Neural progenitor cell (in vitro differentiated cells): Measurements from ENCODE around the gene PLIN4. TPM values are rescaled to one million over a fixed set of nuclear protein-coding genes. Genes with fewer than 3 reads are reported as not detected.

ENCODE experiments used
- DNase-seq: peaks from one replicate; pipeline ENCODE4 v3.0.0-alpha.2; 2016; ENCODE audit warnings: low spot score
- H2AFZ ChIP-seq: fragments of 200-600 bp; sonication (generic); replicated peaks from 2 replicates; pipeline ENCODE4 v1.6.1; 2016; ENCODE audit warnings: antibody characterized with exemption
- H3F3A ChIP-seq: fragments of 200-600 bp; sonication (generic); 2 replicates; pipeline ENCODE4 v1.6.1; 2016; ENCODE audit warnings: antibody characterized with exemption, low read depth
- H3K27ac ChIP-seq: fragments of 200-600 bp; sonication (generic); 2 replicates; pipeline ENCODE4 v1.5.1; 2016; ENCODE audit warnings: mild to moderate bottlenecking
- H3K27me3 ChIP-seq: fragments of 200-600 bp; sonication (generic); 2 replicates; pipeline ENCODE4 v1.6.1; 2016; ENCODE audit warnings: mild to moderate bottlenecking, moderate library complexity
- H3K36me3 ChIP-seq: fragments of 200-600 bp; sonication (generic); 2 replicates; pipeline ENCODE4 v1.5.1; 2016
- H3K4me1 ChIP-seq: fragments of 200-600 bp; sonication (generic); 2 replicates; pipeline ENCODE4 v1.6.1; 2016; ENCODE audit warnings: mixed run types
- H3K4me2 ChIP-seq: fragments of 200-600 bp; sonication (generic); 2 replicates; pipeline ENCODE4 v1.6.1; 2016
- H3K4me3 ChIP-seq: fragments of 200-600 bp; sonication (generic); 2 replicates; pipeline ENCODE4 v1.5.1; 2016
- H3K79me2 ChIP-seq: fragments of 200-600 bp; sonication (generic); 2 replicates; pipeline ENCODE4 v1.6.1; 2016; ENCODE audit warnings: low read depth
- H3K9ac ChIP-seq: fragments of 200-600 bp; sonication (generic); 2 replicates; pipeline ENCODE4 v1.6.1; 2016
- H3K9me3 ChIP-seq: fragments of 200-600 bp; sonication (generic); 2 replicates; pipeline ENCODE4 v1.5.1; 2016; ENCODE audit warnings: low read depth
- H4K20me1 ChIP-seq: fragments of 200-600 bp; sonication (generic); 2 replicates; pipeline ENCODE4 v1.6.1; 2016; ENCODE audit warnings: low read depth
- H3K27ac Mint-ChIP-seq: 3 replicates; pipeline ENCODE4 v1.8.0; 2021; ENCODE audit warnings: mixed read lengths
- H3K27me3 Mint-ChIP-seq: 2 replicates; pipeline ENCODE4 v1.8.0; 2022; ENCODE audit warnings: low read depth, mild to moderate bottlenecking, inconsistent platforms, moderate library complexity, mixed read lengths; ENCODE audit not compliant: insufficient read depth
- H3K36me3 Mint-ChIP-seq: 3 replicates; pipeline ENCODE4 v1.8.0; 2021; ENCODE audit warnings: mixed read lengths
- H3K4me1 Mint-ChIP-seq: 3 replicates; pipeline ENCODE4 v1.8.0; 2021; ENCODE audit warnings: mixed read lengths
- H3K4me3 Mint-ChIP-seq: 3 replicates; pipeline ENCODE4 v1.8.0; 2021; ENCODE audit warnings: mild to moderate bottlenecking, moderate library complexity, mixed read lengths
- H3K9me3 Mint-ChIP-seq: 3 replicates; pipeline ENCODE4 v1.8.0; 2020; ENCODE audit warnings: mixed read lengths
- CTCF ChIP-seq: fragments of 200-600 bp; sonication (generic); IDR thresholded peaks from 2 replicates; pipeline ENCODE4 v1.5.1; 2017; ENCODE audit warnings: antibody characterized with exemption, mild to moderate bottlenecking
- EZH2 ChIP-seq: fragments of 200-600 bp; sonication (generic); IDR thresholded peaks from 2 replicates; pipeline ENCODE4 v1.6.1; 2017; ENCODE audit warnings: antibody characterized with exemption, mild to moderate bottlenecking, moderate library complexity
- EZH2phosphoT487 ChIP-seq: fragments of 200-600 bp; sonication (generic); IDR thresholded peaks from 2 replicates; pipeline ENCODE4 v1.6.1; 2017; ENCODE audit warnings: antibody characterized with exemption
- total RNA-seq: library from RNA; depleted of rRNA; stranded (reverse); fragments of >200 nt; gene quantifications from 2 replicates; pipeline ENCODE4 v1.2.3, GENCODE V29; 2015; ENCODE audit warnings: low replicate concordance

Gene PLIN4
- total RNA-seq, 1 donor from 2014 or later, result not detected

- peaks cover 52% of the 10 kb centered on the region for H3K79me2 ChIP-seq
- peak within 1 kb of the TSS; percentile 89 for H3K9ac ChIP-seq
- H3K27ac Mint-ChIP-seq, result peak within 1 kb of the TSS; percentile 37
- H3K4me3 Mint-ChIP-seq, result peak within 1 kb of the TSS; percentile 93
- H3F3A ChIP-seq, result peaks cover 19% of the 10 kb centered on the region
- H2AFZ ChIP-seq, result peak within 1 kb of the TSS; percentile 81
- peaks cover 35% of the 10 kb centered on the region for H4K20me1 ChIP-seq
- H3K36me3 Mint-ChIP-seq, result peaks cover 4% of the 10 kb centered on the region
- H3K9me3 Mint-ChIP-seq, result no peaks in the 10 kb centered on the region
- no peaks in the 10 kb centered on the region for H3K36me3 ChIP-seq
- DNase-seq, result peak; percentile 38
- no peaks in the 10 kb centered on the region for H3K27me3 ChIP-seq
- no peaks in the 10 kb centered on the region for H3K9me3 ChIP-seq
- H3K27me3 Mint-ChIP-seq, result peaks cover 5% of the 10 kb centered on the region
- peak within 1 kb of the TSS; percentile 100 for H3K4me3 ChIP-seq
- H3K27ac ChIP-seq, result no peak within 1 kb of the TSS
- peak within 1 kb of the TSS; percentile 85 for H3K4me2 ChIP-seq
- TF ChIP-seq EZH2 (no peak), CTCF (no peak), EZH2phosphoT487 (no peak)
- H3K4me1 ChIP-seq, result peaks cover 5% of the 10 kb centered on the region
- peaks cover 11% of the 10 kb centered on the region for H3K4me1 Mint-ChIP-seq
Observed at GRCh38 chr19:4472174-4472974, 45.9 kb downstream of the PLIN4 start, which contains the start of gene HDGFL2. TSS of gene HDGFL2 (plus strand) at chr19:4472297. CDS start at chr19:4472351, 54 bp downstream.

- no peaks in the 10 kb centered on the region for H3K9me3 Mint-ChIP-seq
- Histone ChIP-seq H3K4me1 (peaks cover 5% of the 10 kb centered on the region), H3K4me3 (peak overlapping the region; percentile 100), H3K36me3 (no peaks in the 10 kb centered on the region), H3F3A (peaks cover 19% of the 10 kb centered on the region), H3K79me2 (peaks cover 44% of the 10 kb centered on the region), H2AFZ (peak overlapping the region; percentile 81), H3K27ac (no peak overlapping the region), H4K20me1 (peaks cover 28% of the 10 kb centered on the region), H3K9me3 (no peaks in the 10 kb centered on the region), H3K4me2 (peak overlapping the region; percentile 85), H3K27me3 (no peaks in the 10 kb centered on the region), H3K9ac (peak overlapping the region; percentile 51)
- no peak overlapping the region for H3K27ac Mint-ChIP-seq
- peaks cover 2% of the 10 kb centered on the region for H3K36me3 Mint-ChIP-seq
- H3K27me3 Mint-ChIP-seq, result peaks cover 5% of the 10 kb centered on the region
- H3K4me1 Mint-ChIP-seq, result peaks cover 11% of the 10 kb centered on the region
- H3K4me3 Mint-ChIP-seq, result no peak overlapping the region
- peak; percentile 100 for DNase-seq
- TF ChIP-seq EZH2phosphoT487 (no peak), EZH2 (no peak), CTCF (no peak)
Observed at GRCh38 chr19:4471403-4472173, 46.7 kb downstream of the PLIN4 start.

- peaks cover 9% of the 10 kb centered on the region for H3F3A ChIP-seq
- no peak overlapping the region for H3K9ac ChIP-seq
- peaks cover 5% of the 10 kb centered on the region for H4K20me1 ChIP-seq
- H3K4me1 ChIP-seq, result no peaks in the 10 kb centered on the region
- peaks cover 5% of the 10 kb centered on the region for H3K27me3 Mint-ChIP-seq
- no peak overlapping the region for H3K4me2 ChIP-seq
- no peak for DNase-seq
- no peak overlapping the region for H3K27ac ChIP-seq
- H3K4me1 Mint-ChIP-seq, result peaks cover 4% of the 10 kb centered on the region
- no peak overlapping the region for H3K27ac Mint-ChIP-seq
- peaks cover 8% of the 10 kb centered on the region for H3K79me2 ChIP-seq
- no peak for TF ChIP-seq CTCF
- no peak for TF ChIP-seq EZH2
- TF ChIP-seq EZH2phosphoT487, result no peak
- no peaks in the 10 kb centered on the region for H3K36me3 ChIP-seq
- no peaks in the 10 kb centered on the region for H3K36me3 Mint-ChIP-seq
- no peaks in the 10 kb centered on the region for H3K9me3 Mint-ChIP-seq
- H3K27me3 ChIP-seq, result no peaks in the 10 kb centered on the region
- H2AFZ ChIP-seq, result no peak overlapping the region
- no peaks in the 10 kb centered on the region for H3K9me3 ChIP-seq
- no peak overlapping the region for H3K4me3 Mint-ChIP-seq
- H3K4me3 ChIP-seq, result no peak overlapping the region
Observed at GRCh38 chr19:4467835-4468234, 50.5 kb downstream of the PLIN4 start.
